Activated CD8-positive, alpha-beta memory T cell treated with anti-CD3 and anti-CD28 coated beads for 48 hours (primary cell): ENCODE measurements around the gene NDUFB3.

ENCODE experiments used
- DNase-seq, 3 experiments: peaks; one replicate each; pipeline ENCODE4 v3.0.0-alpha.2; 2020; ENCODE audit warnings: low read depth in 2 of 3, low spot score in 2 of 3

The NDUFB3 gene

GRCh38 chr2:201090574-201090973, 18.8 kb downstream of the NDUFB3 start:
- DNase-seq: no peak

- DNase-seq: no peak
Observed at GRCh38 chr2:201093573-201093972, 21.8 kb downstream of the NDUFB3 start.

GRCh38 chr2:201100497-201100896, 28.7 kb downstream of the NDUFB3 start:
- no peak for DNase-seq

- DNase-seq: no peak
Observed at GRCh38 chr2:201105759-201106158, 34.0 kb downstream of the NDUFB3 start.

GRCh38 chr2:201107624-201108023, 35.8 kb downstream of the NDUFB3 start:
- no peak for DNase-seq

GRCh38 chr2:201108341-201108740, 36.5 kb downstream of the NDUFB3 start:
- DNase-seq: no peak

- DNase-seq: no peak
Observed at GRCh38 chr2:201109186-201109585, 37.4 kb downstream of the NDUFB3 start.

- DNase-seq: no peak
Observed at GRCh38 chr2:201110615-201111014, 38.8 kb downstream of the NDUFB3 start.

GRCh38 chr2:201111096-201111495, 39.3 kb downstream of the NDUFB3 start:
- no peak for DNase-seq

- no peak for DNase-seq
Observed at GRCh38 chr2:201114350-201114749, 42.5 kb downstream of the NDUFB3 start.

- DNase-seq: no peak
Observed at GRCh38 chr2:201114846-201115245, 43.0 kb downstream of the NDUFB3 start.

- peak; percentile 75 to 79 (median 75) for DNase-seq
Observed at GRCh38 chr2:201116115-201116958, 44.5 kb downstream of the NDUFB3 start, which contains the start of gene CFLAR. TSS of gene CFLAR (plus strand) at chr2:201116164. CDS start at chr2:201129866, 13,702 bp downstream.

GRCh38 chr2:201116959-201117734, 45.3 kb downstream of the NDUFB3 start:
- no peak for DNase-seq

- DNase-seq: peak in 1 of 3 experiments; percentile 32
Observed at GRCh38 chr2:201117735-201118094, 45.9 kb downstream of the NDUFB3 start.

- peak; percentile 68 to 74 (median 72) for DNase-seq
Observed at GRCh38 chr2:201118121-201118960, 46.5 kb downstream of the NDUFB3 start.

- no peak for DNase-seq
Observed at GRCh38 chr2:201118961-201119854, 47.4 kb downstream of the NDUFB3 start.

GRCh38 chr2:201122276-201122675, 50.5 kb downstream of the NDUFB3 start:
- no peak for DNase-seq

- DNase-seq: no peak
Observed at GRCh38 chr2:201126308-201127151, 54.7 kb downstream of the NDUFB3 start.

- DNase-seq: no peak
Observed at GRCh38 chr2:201127152-201127511, 55.3 kb downstream of the NDUFB3 start.
